ENCODE measurements around the gene VEGFC. TPM values are rescaled to one million over a fixed set of nuclear protein-coding genes. Genes with fewer than 3 reads are reported as not detected.
A peak's percentile ranks its signal among the peaks of the same experiment; 100 is the strongest.

VEGFC gene
- polyA plus RNA-seq, 1 of the 3 experiments (the other 2 are of a cell fraction), result 81.9 TPM

- peaks cover 0 to 29% of the 10 kb centered on the region in 2 experiments; a peak in 2 of 4 replicates for H3K4me1 ChIP-seq (ENCODE audit: control insufficient read depth in 1 of 2, insufficient read depth in 2 of 2, low read depth in 1 of 2, low read length in 1 of 2)
Observed at GRCh38 chr4:176734461-176734860, 58.3 kb downstream of the VEGFC start.

GRCh38 chr4:176729489-176729888 is 63.2 kb downstream of the VEGFC start:
- POLR2A ChIA-PET, result no interaction called here
- 58% methylated on average over 3 of the region's 3 CpGs for WGBS (ENCODE audit: low lambda C conversion rate)
- Histone ChIP-seq H3K27ac (ENCODE audit: low read depth in 2 of 2, low read length in 1 of 2) (peak overlapping the region in 1 of 2 experiments; percentile 25; a peak in 2 of 4 replicates), H3K27me3 (ENCODE audit: insufficient read depth) (no peaks in the 10 kb centered on the region), H3K4me2 (no peak overlapping the region), H3K9me3 (no peaks in the 10 kb centered on the region), H2AFZ (ENCODE audit: low read depth) (no peak overlapping the region), H3K36me3 (replicated peaks in 1 of 2; ENCODE audit: control insufficient read depth in 1 of 2, insufficient read depth in 2 of 2, low read length in 1 of 2) (peaks cover 2 to 79% of the 10 kb centered on the region in 2 experiments), H3F3A (replicated peaks; ENCODE audit: insufficient read depth) (peaks cover 40% of the 10 kb centered on the region), H3K79me2 (ENCODE audit: insufficient read depth) (peaks cover 100% of the 10 kb centered on the region), H3K4me3 (ENCODE audit: low read depth in 2 of 2, low read length in 1 of 2) (no peak overlapping the region), H3K4me1 (ENCODE audit: control insufficient read depth in 1 of 2, insufficient read depth in 2 of 2, low read depth in 1 of 2, low read length in 1 of 2) (peaks cover 2 to 33% of the 10 kb centered on the region in 2 experiments; a peak in 3 of 4 replicates), H3K9me2 (no peaks in the 10 kb centered on the region), H4K20me1 (ENCODE audit: insufficient read depth) (peaks cover 86% of the 10 kb centered on the region), H3K9ac (no peak overlapping the region)
- DNase-seq, result no peak
- CTCF ChIA-PET, result interaction anchor here (1.2 kb wide), 1 partner anchor 318 kb away, joined by 3 read pairs; no protein-coding TSS in a partner anchor
- no peak for TF ChIP-seq FOXJ3 (CRISPR knock-in tag; IDR thresholded peaks at IDR 0.05)
- no peak for TF ChIP-seq MXI1 (IDR thresholded peaks at IDR 0.05; ENCODE audit: low read depth, low read length)
- TF ChIP-seq, protein P1, sequence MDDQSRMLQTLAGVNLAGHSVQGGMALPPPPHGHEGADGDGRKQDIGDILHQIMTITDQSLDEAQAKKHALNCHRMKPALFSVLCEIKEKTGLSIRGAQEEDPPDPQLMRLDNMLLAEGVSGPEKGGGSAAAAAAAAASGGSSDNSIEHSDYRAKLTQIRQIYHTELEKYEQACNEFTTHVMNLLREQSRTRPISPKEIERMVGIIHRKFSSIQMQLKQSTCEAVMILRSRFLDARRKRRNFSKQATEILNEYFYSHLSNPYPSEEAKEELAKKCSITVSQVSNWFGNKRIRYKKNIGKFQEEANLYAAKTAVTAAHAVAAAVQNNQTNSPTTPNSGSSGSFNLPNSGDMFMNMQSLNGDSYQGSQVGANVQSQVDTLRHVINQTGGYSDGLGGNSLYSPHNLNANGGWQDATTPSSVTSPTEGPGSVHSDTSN (IDR thresholded peaks at IDR 0.05), result peak; percentile 45; the same call in 1 of the 2 replicates
- no peak for TF ChIP-seq RCOR1 (IDR thresholded peaks at IDR 0.05; ENCODE audit: low read length)
- no peak for TF ChIP-seq GABPA (IDR thresholded peaks at IDR 0.05; ENCODE audit: low read depth)
- 0 out of 2 replicates have a peak, but pooled peaks have one; percentile 11 for TF ChIP-seq TCF12 (IDR thresholded peaks at IDR 0.05)
- 0 out of 2 replicates have a peak, but pooled peaks have one; percentile 13 for TF ChIP-seq RXRA (IDR thresholded peaks at IDR 0.05; ENCODE audit: borderline replicate concordance, low read depth)
- TF ChIP-seq SIN3A (IDR thresholded peaks at IDR 0.05; ENCODE audit: borderline replicate concordance, low read depth, low read length), result no peak

More at GRCh38 chr4:176734461-176734860, 58.3 kb downstream of the VEGFC start:
- Histone ChIP-seq H3K9me2 (no peaks in the 10 kb centered on the region), H3K4me2 (no peak overlapping the region), H3K27me3 (ENCODE audit: insufficient read depth) (no peaks in the 10 kb centered on the region), H3K79me2 (ENCODE audit: insufficient read depth) (peaks cover 99% of the 10 kb centered on the region), H3F3A (replicated peaks; ENCODE audit: insufficient read depth) (peaks cover 65% of the 10 kb centered on the region), H3K36me3 (replicated peaks in 1 of 2; ENCODE audit: control insufficient read depth in 1 of 2, insufficient read depth in 2 of 2, low read length in 1 of 2) (peaks cover 0 to 39% of the 10 kb centered on the region in 2 experiments), H3K9me3 (no peaks in the 10 kb centered on the region; the same call in 1 of the 2 replicates), H3K4me3 (ENCODE audit: low read depth in 2 of 2, low read length in 1 of 2) (no peak overlapping the region), H4K20me1 (ENCODE audit: insufficient read depth) (peaks cover 96% of the 10 kb centered on the region), H3K27ac (ENCODE audit: low read depth in 2 of 2, low read length in 1 of 2) (peak overlapping the region; percentile 43 to 62; a peak in 3 of 4 replicates), H2AFZ (ENCODE audit: low read depth) (no peak overlapping the region), H3K9ac (peak overlapping the region; percentile 26; the same call in 1 of the 2 replicates)
- POLR2A ChIA-PET, result no interaction called here
- TF ChIP-seq, protein P1 (IDR thresholded peaks at IDR 0.05), result no peak
- TF ChIP-seq MEF2A (IDR thresholded peaks at IDR 0.05; ENCODE audit: borderline replicate concordance, low read depth) (peak; percentile 46; the same call in 1 of the 2 replicates), RCOR1 (IDR thresholded peaks at IDR 0.05; ENCODE audit: low read length) (no peak)
- WGBS (ENCODE audit: low lambda C conversion rate), result 22% methylated on average over 4 of the region's 4 CpGs
- DNase-seq, result no peak
- CTCF ChIA-PET, result no interaction called here

Data from SK-N-SH (cell line).